A172 (cell line): ENCODE data around the gene MED25. TPM values are rescaled to one million over a fixed set of nuclear protein-coding genes. Genes with fewer than 3 reads are reported as not detected.

Experiments used
- DNase-seq: peaks from one replicate; pipeline ENCODE4 v3.0.0-alpha.2; 2015; ENCODE audit warnings: low spot score
- total RNA-seq: library from RNA; depleted of rRNA; stranded (reverse); fragments of >200 nt; shearing (Covaris generic); gene quantifications from 2 replicates; pipeline ENCODE4 v1.2.3, GENCODE V29; 2014

Gene MED25
- total RNA-seq, 1 experiment from 2014 or later = 28.6 TPM

- DNase-seq = no peak
These were observed 55.0 kb downstream of the MED25 start for GRCh38 chr19:49873129-49873521.

GRCh38 chr19:49873834-49874233 lies 55.7 kb downstream of the MED25 start:
- DNase-seq = no peak

GRCh38 chr19:49874503-49875157 lies 56.5 kb downstream of the MED25 start:
- no peak for DNase-seq

GRCh38 chr19:49875177-49875576 lies 57.1 kb downstream of the MED25 start:
- DNase-seq = no peak

DNA sequence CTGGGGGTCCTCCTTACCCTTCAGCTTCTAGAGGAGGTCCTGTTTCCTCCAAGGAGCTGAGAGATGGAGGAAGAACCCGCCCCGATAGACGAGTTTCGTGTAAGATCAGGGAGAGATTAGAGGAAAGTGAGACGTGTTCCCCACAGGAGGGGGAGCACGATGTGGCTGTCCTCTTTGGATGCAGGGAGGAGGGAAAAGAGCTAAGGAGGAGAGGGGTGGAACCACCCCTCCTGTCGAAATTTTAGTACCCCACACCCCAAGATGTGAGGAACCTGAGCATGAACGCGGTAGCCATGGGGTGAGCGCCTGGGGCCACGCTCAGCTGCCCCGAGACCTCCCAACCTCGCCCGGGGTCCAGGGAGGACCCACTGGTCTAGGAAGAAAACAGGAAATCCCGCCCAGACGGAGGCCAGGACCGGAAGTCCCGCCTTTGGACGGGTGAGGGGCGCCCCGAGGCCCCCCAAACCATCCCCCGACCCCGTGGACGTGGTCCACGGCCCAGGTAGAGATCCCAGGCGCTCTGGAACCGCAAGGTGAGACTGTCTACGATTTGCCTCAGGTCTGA lies 57.9 kb downstream of the MED25 start:
- DNase-seq = no peak

GRCh38 chr19:49876422-49877019 lies 58.4 kb downstream of the MED25 start:
- peak; percentile 99 for DNase-seq

GRCh38 chr19:49877020-49877878 lies 59.2 kb downstream of the MED25 start, which contains the start of the genes AKT1S1 and TBC1D17:
TSS of gene AKT1S1 (minus strand) at chr19:49877355. CDS start at chr19:49873295, 4,060 bp downstream.
TSS of gene TBC1D17 (plus strand) at chr19:49877702. CDS start at chr19:49877724, 22 bp downstream.
- peak; percentile 100 for DNase-seq

GRCh38 chr19:49877879-49878743 lies 60.0 kb downstream of the MED25 start:
- DNase-seq = peak; percentile 95

GRCh38 chr19:49878744-49879070 lies 60.6 kb downstream of the MED25 start:
- DNase-seq = no peak

GRCh38 chr19:49879243-49879963 lies 61.3 kb downstream of the MED25 start:
- DNase-seq = no peak

DNA sequence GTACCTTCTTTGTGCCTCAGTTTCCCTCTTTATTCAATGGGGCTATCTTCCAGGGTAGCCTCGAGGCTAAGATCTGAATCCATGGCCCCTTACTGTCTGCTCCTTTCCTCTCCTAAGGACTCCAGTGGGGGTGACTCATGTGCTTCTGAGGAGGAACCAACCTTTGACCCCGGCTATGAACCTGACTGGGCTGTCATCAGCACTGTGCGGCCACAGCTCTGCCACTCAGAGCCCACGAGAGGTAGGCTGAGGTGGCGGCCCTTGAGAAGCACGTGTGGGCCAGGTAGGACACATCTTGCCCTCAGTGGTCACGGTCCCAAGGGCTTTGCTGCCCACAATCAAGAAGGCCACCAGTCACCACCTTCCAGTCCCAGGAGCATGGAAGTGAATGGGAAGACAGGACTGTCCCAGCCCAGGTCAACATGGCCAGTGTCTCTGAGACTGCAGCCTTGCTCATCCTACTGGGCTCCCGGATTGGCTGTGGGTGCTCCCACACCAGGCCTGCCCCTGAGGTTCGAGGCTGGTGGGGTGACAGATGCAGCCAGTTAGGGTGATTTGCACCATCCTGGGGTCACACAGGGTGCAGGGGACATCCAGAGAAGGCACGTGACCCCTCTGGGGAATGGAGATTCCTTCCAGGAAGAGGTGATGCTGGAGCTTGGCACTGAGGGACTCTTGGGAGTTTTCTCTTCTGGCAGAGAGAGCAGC lies 62.2 kb downstream of the MED25 start:
- no peak for DNase-seq

- no peak for DNase-seq
These were observed 63.1 kb downstream of the MED25 start for GRCh38 chr19:49881186-49881585.

DNA sequence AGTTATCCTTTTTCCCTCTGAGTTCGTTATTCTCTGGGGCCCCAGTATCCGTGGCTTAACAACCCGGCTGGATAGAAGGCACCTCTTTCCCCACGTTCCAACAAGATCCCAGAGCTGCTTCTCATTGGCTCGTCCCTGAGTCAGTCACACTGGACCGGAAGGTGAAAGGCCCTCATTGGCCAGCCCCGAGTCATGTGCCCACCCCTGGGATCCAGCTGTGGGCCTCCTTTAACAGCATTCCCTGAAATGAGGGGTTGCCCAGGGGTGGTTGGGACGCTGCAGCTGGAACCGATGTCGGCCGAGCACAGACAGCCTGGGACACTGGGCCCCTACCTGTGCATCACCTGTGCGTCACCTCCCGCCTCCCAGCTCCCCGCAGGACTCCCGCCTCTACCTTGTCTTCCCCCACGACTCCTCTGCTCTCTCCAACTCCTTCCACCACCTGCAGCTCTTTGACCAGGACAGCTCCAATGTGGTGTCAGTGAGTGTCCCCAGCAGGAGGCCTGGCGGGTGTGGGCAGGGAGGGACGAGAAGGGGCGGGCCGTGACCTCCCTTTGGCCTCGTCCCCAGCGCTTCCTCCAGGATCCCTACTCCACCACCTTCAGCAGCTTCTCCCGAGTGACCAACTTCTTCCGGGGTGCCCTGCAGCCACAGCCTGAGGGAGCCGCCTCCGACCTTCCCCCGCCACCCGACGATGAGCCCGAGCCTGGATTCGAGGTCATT lies 63.7 kb downstream of the MED25 start:
- no peak for DNase-seq

GRCh38 chr19:49882643-49883042 lies 64.6 kb downstream of the MED25 start:
- DNase-seq = no peak

DNA sequence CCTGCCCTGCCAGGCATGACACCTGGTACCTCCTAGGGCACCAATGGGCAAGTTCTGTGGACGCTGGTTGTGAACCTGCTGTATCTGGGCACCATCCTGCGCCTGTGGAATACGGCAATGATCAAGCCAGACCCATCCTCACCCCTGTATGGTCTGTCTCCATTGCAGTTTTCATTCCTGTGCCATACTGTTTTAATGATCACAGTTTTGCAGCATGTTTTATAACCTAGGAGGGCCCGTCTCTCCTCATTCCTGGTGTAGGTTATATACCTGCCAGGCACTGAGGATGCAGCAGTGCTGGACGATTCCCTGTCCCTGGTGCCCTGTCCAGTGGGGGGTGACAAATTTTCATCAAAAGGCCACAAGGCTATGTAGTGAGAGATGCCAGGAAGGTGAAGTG lies 65.0 kb downstream of the MED25 start:
- DNase-seq = no peak

GRCh38 chr19:49884109-49884508 lies 66.0 kb downstream of the MED25 start:
- DNase-seq = no peak

GRCh38 chr19:49884760-49885159 lies 66.7 kb downstream of the MED25 start:
- no peak for DNase-seq
